IMR-90 (cell line): ENCODE data around the gene IFT74. TPM values are rescaled to one million over a fixed set of nuclear protein-coding genes. Genes with fewer than 3 reads are reported as not detected.

Source experiments
- ATAC-seq: fragments of 200-7000 bp; cut with Tn5 transposase; 2 replicates; pipeline ENCODE4 v1.9.1; 2020; ENCODE audit warnings: low read depth, mild to moderate bottlenecking, moderate library complexity
- BruUV-seq: library from RNA; stranded (reverse); fragments of 400-500 nt; replicated peaks from 2 replicates; lab custom pipeline; 2021; lab: Mats Ljungman, UMichigan
- CTCF ChIA-PET: fragments of 300-600 bp; formaldehyde crosslinking; extraction: SDS; loops from one replicate; lab custom pipeline; 2021; ENCODE audit warnings: antibody characterized with exemption; lab: Yijun Ruan, JAX
- POLR2A ChIA-PET: fragments of 300-600 bp; sonication (Branson Sonifier 250); formaldehyde crosslinking; loops from one replicate; lab custom pipeline; 2022; ENCODE audit warnings: antibody characterized with exemption; ENCODE audit not compliant: unreplicated experiment; lab: Charles Lee
- DNase-seq: peaks from one replicate; pipeline ENCODE4 v3.0.0; 2013
- H2AFZ ChIP-seq: replicated peaks from 2 replicates; pipeline ENCODE3; 2013; ENCODE audit warnings: low read length, mild to moderate bottlenecking; ENCODE audit not compliant: poor library complexity
- H2AK5ac ChIP-seq: 2 replicates; pipeline ENCODE4 v1.6.1; 2013; ENCODE audit warnings: low read depth, low read length, inconsistent platforms
- H2AK9ac ChIP-seq: replicated peaks from 2 replicates; pipeline ENCODE3; 2013; ENCODE audit warnings: mild to moderate bottlenecking, low read depth, low read length, moderate library complexity; ENCODE audit not compliant: poor library complexity
- H2BK120ac ChIP-seq: 2 replicates; pipeline ENCODE4 v1.6.1; 2013; ENCODE audit warnings: low read depth, low read length, inconsistent platforms
- H2BK15ac ChIP-seq: 3 replicates; pipeline ENCODE4 v1.6.1; 2013; ENCODE audit warnings: low read depth, low read length, inconsistent platforms
- H2BK20ac ChIP-seq: 2 replicates; pipeline ENCODE4 v1.6.1; 2013; ENCODE audit warnings: low read depth, mild to moderate bottlenecking, inconsistent platforms, low read length, moderate library complexity
- H2BK5ac ChIP-seq: 2 replicates; pipeline ENCODE4 v1.6.1; 2013; ENCODE audit warnings: mild to moderate bottlenecking, low read depth, low read length, inconsistent platforms; ENCODE audit not compliant: poor library complexity, severe bottlenecking
- H3K14ac ChIP-seq: replicated peaks from 2 replicates; pipeline ENCODE4 v1.6.1; 2013; ENCODE audit warnings: low read depth, low read length, inconsistent platforms
- H3K18ac ChIP-seq: 2 replicates; pipeline ENCODE4 v1.6.1; 2013; ENCODE audit warnings: low read depth, low read length, control low read depth
- H3K23ac ChIP-seq: 2 replicates; pipeline ENCODE4 v1.6.1; 2013; ENCODE audit warnings: low read depth, low read length, inconsistent platforms
- H3K27ac ChIP-seq: 2 replicates; pipeline ENCODE4 v1.5.1; 2013; ENCODE audit warnings: mild to moderate bottlenecking, control low read depth, low read length; ENCODE audit not compliant: insufficient read depth
- H3K27me3 ChIP-seq: 2 replicates; pipeline ENCODE4 v1.6.1; 2013; ENCODE audit warnings: low read length; ENCODE audit not compliant: control insufficient read depth, insufficient read depth
- H3K36me3 ChIP-seq: 2 replicates; pipeline ENCODE4 v1.6.1; 2013; ENCODE audit warnings: low read length, mixed read lengths; ENCODE audit not compliant: control insufficient read depth, insufficient read depth
- H3K4ac ChIP-seq: 2 replicates; pipeline ENCODE4 v1.6.1; 2013; ENCODE audit warnings: low read depth, low read length, inconsistent platforms
- H3K4me1 ChIP-seq: 2 replicates; pipeline ENCODE4 v1.6.1; 2013; ENCODE audit warnings: low read length, mixed read lengths; ENCODE audit not compliant: control insufficient read depth, insufficient read depth
- H3K4me2 ChIP-seq: 2 replicates; pipeline ENCODE4 v1.6.1; 2013; ENCODE audit warnings: low read depth, mild to moderate bottlenecking, control low read depth, low read length, moderate library complexity
- H3K4me3 ChIP-seq: 2 replicates; pipeline ENCODE4 v1.5.1; 2013; ENCODE audit warnings: low read depth, mild to moderate bottlenecking, control low read depth, low read length, moderate library complexity; ENCODE audit not compliant: insufficient read depth
- H3K56ac ChIP-seq: 2 replicates; pipeline ENCODE4 v1.6.1; 2013; ENCODE audit warnings: low read length, inconsistent platforms; ENCODE audit not compliant: insufficient read depth; ENCODE audit errors: extremely low read depth
- H3K79me1 ChIP-seq, 2 experiments: 2 replicates each; pipeline ENCODE4 v1.6.1; 2013; ENCODE audit warnings: low read length in 2 of 2, inconsistent platforms in 1 of 2, low read depth in 1 of 2
- H3K9ac ChIP-seq: 2 replicates; pipeline ENCODE4 v1.6.1; 2013; ENCODE audit warnings: low read depth, low read length, control low read depth
- H3K9me1 ChIP-seq: 2 replicates; pipeline ENCODE4 v1.6.1; 2013; ENCODE audit warnings: low read length, inconsistent platforms; ENCODE audit not compliant: insufficient read depth
- H3K9me3 ChIP-seq: 2 replicates; pipeline ENCODE4 v1.6.1; 2013; ENCODE audit warnings: low read length; ENCODE audit not compliant: control insufficient read depth, insufficient read depth
- H4K20me1 ChIP-seq: 2 replicates; pipeline ENCODE4 v1.6.1; 2013; ENCODE audit warnings: low read length, inconsistent platforms; ENCODE audit not compliant: insufficient read depth
- H4K5ac ChIP-seq: 2 replicates; pipeline ENCODE4 v1.6.1; 2013; ENCODE audit warnings: mild to moderate bottlenecking, low read depth, low read length, control low read depth
- H4K8ac ChIP-seq, 2 experiments: 2 replicates each; pipeline ENCODE4 v1.6.1; 2013; ENCODE audit warnings: low read depth in 2 of 2, low read length in 2 of 2, control low read depth in 1 of 2, inconsistent platforms in 1 of 2
- H4K91ac ChIP-seq: 2 replicates; pipeline ENCODE4 v1.6.1; 2013; ENCODE audit warnings: low read depth, low read length, inconsistent platforms; ENCODE audit not compliant: insufficient read depth
- CEBPB ChIP-seq: IDR thresholded peaks from 2 replicates; pipeline ENCODE4 v1.6.1; 2012; ENCODE audit warnings: low read depth, low read length, improper control_type of control experiment
- MAZ ChIP-seq: IDR thresholded peaks from 2 replicates; pipeline ENCODE4 v1.6.1; 2012; ENCODE audit warnings: low read depth, mild to moderate bottlenecking, low read length, improper control_type of control experiment, moderate library complexity, borderline replicate concordance
- MXI1 ChIP-seq: IDR thresholded peaks from 2 replicates; pipeline ENCODE4 v1.6.1; 2012; ENCODE audit warnings: low read depth, mild to moderate bottlenecking, low read length, moderate library complexity, borderline replicate concordance
- NFE2L2 ChIP-seq: fragments of 150-350 bp; IDR thresholded peaks from 2 replicates; pipeline ENCODE4 v1.6.1; 2016; ENCODE audit warnings: low read depth, mild to moderate bottlenecking, low read length
- RAD21 ChIP-seq: IDR thresholded peaks from 2 replicates; pipeline ENCODE4 v1.6.1; 2012; ENCODE audit warnings: low read length, improper control_type of control experiment
- SMC3 ChIP-seq: fragments of 150-350 bp; IDR thresholded peaks from 2 replicates; pipeline ENCODE4 v1.6.1; 2016; ENCODE audit warnings: low read depth, mild to moderate bottlenecking, antibody characterized with exemption, low read length, moderate library complexity
- WGBS, 2 experiments: methylation state at CpG; one replicate each; pipeline versions ENCODE4 v1.1.5 to v1.1.7; 2013; ENCODE audit warnings: missing lambda C conversion rate in 2 of 2; ENCODE audit not compliant: insufficient read length in 1 of 2; ENCODE audit errors: extremely low coverage in 2 of 2; 5-methylcytosine and 5-hydroxymethylcytosine counted together
- dilution Hi-C: fragments of 300-500 bp; cut with HindIII; formaldehyde crosslinking; loops from one replicate; pipeline ENCODE4 v1.14.3; 2018; ENCODE audit warnings: low sequenced_read_pairs; ENCODE audit not compliant: unreplicated experiment
- in situ Hi-C: fragments of 300-500 bp; cut with MboI; formaldehyde crosslinking; loops from 3 replicates; pipeline ENCODE4 v1.14.3; 2019; ENCODE audit warnings: low sequenced_read_pairs, inconsistent platforms, mixed read lengths
- intact Hi-C: fragments of 100-400 bp; cut with micrococcal nuclease; formaldehyde crosslinking; loops from 2 replicates; pipeline ENCODE4 v1.10.0; 2022
- polyA plus RNA-seq, 3 experiments: library from polyadenylated mRNA; depleted of rRNA; stranded (reverse); fragments of >200 nt; gene quantifications; 2 replicates each; pipeline ENCODE4 v1.2.3, GENCODE V29; 2012; ENCODE audit warnings: low replicate concordance in 1 of 3
- total RNA-seq: library from RNA; depleted of rRNA; stranded (reverse); fragments of >200 nt; gene quantifications from 2 replicates; pipeline ENCODE4 v1.2.3, GENCODE V29; 2012

Gene IFT74
- total and polyA plus RNA-seq, 2 of the 4 experiments (the other 2 are of a cell fraction), result 4.6 to 12.2 TPM

GRCh38 chr9:26919698-26920097, 36.5 kb upstream of the IFT74 start:
- intact Hi-C loops (no loop called here), in situ Hi-C loops (no loop called here), dilution Hi-C loops (no loop called here)
- no peak overlapping the region for H3K27ac ChIP-seq
- H3K9me1 ChIP-seq, result no peaks in the 10 kb centered on the region
- H2AFZ ChIP-seq, result no peak overlapping the region
- no peak overlapping the region for H2BK15ac ChIP-seq
- H3K56ac ChIP-seq, result no peak overlapping the region
- H4K91ac ChIP-seq, result no peak overlapping the region
- no peak for ATAC-seq
- H3K27me3 ChIP-seq, result no peaks in the 10 kb centered on the region
- DNase-seq, result no peak
- H3K18ac ChIP-seq, result no peak overlapping the region
- H2AK9ac ChIP-seq, result no peak overlapping the region
- peaks cover 31% of the 10 kb centered on the region for H3K36me3 ChIP-seq
- no peaks in the 10 kb centered on the region for H3K4me1 ChIP-seq
- POLR2A ChIA-PET, result interaction anchor here (0.6 kb wide), 1 partner anchor 254 kb away, joined by 4 read pairs; no protein-coding TSS in a partner anchor
- H3K4me2 ChIP-seq, result no peak overlapping the region
- H3K9ac ChIP-seq, result no peak overlapping the region
- no peak overlapping the region for H3K4me3 ChIP-seq
- no peak overlapping the region for H3K23ac ChIP-seq
- no peak overlapping the region for H2BK5ac ChIP-seq
- no peaks in the 10 kb centered on the region for H4K20me1 ChIP-seq
- no peak overlapping the region for H3K14ac ChIP-seq
- TF ChIP-seq MAZ (no peak), SMC3 (no peak), CEBPB (no peak), NFE2L2 (no peak), RAD21 (no peak), MXI1 (no peak)
- H2BK120ac ChIP-seq, result no peak overlapping the region
- no TSS peak for BruUV-seq
- H2BK20ac ChIP-seq, result no peak overlapping the region
- H2AK5ac ChIP-seq, result no peak overlapping the region
- H4K5ac ChIP-seq, result no peak overlapping the region
- H3K9me3 ChIP-seq, result no peaks in the 10 kb centered on the region
- H3K4ac ChIP-seq, result no peak overlapping the region
- CTCF ChIA-PET, result no interaction called here
- peaks cover 0 to 13% of the 10 kb centered on the region in 2 experiments; a peak in 1 of 4 replicates for H3K79me1 ChIP-seq
- no peak overlapping the region for H4K8ac ChIP-seq
- WGBS, 2 experiments, result 100% methylated on average over 1 of the region's 1 CpG; no CpG with 5 or more reads in 1 of the 2 experiments
